ENCODE measurements around the gene CELA2B.
"Not testable (repeated sequence)": the region's sequence is repeated elsewhere in the genome, so short reads cannot be mapped to it uniquely, and the experiment has no call there.

Gene CELA2B

DNA sequence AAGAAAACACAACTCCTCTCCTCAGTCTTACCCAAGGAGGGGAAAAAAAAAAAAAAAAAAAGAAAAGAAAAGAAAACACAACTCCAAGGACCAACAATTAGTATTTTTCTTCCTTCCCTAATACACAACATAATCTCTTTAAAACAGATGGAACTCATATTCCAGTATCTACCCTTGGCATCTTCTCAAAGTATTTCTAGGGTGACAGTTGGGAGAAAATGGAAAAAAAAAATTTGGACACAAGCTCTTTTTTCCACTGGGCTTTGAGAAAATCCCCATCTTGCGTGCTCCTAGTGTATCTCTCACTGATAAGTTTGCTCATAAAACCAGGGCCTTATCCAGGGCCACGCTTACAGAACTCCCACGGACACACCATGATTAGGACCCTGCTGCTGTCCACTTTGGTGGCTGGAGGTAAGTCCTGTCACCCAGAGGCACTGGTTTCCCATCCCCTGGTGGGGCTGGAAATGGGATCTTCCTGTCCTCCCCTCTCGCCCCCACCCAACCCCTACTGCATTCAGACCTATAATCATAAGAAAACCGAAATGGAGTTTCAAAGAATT lies at the start of gene CELA2B:
CELA2B (plus strand) TSS at position 353 of the 563 bp plus-strand sequence; CDS start at position 375, 22 bp downstream.
- Histone ChIP-seq H3K4me3 (ENCODE audit: severe bottlenecking) (no peak within 1 kb of the TSS), H3K27ac (ENCODE audit: poor library complexity, severe bottlenecking) (no peak within 1 kb of the TSS), H3K4me1 (ENCODE audit: insufficient read depth, poor library complexity, severe bottlenecking) (no peaks in the 10 kb centered on the region), H3K9me3 (ENCODE audit: severe bottlenecking) (no peaks in the 10 kb centered on the region), H3K36me3 (ENCODE audit: low read depth) (no peaks in the 10 kb centered on the region), H3K27me3 (ENCODE audit: insufficient read depth, poor library complexity, severe bottlenecking) (no peaks in the 10 kb centered on the region)
- no peak for DNase-seq (ENCODE audit: low spot score)
- TF ChIP-seq, protein P1, sequence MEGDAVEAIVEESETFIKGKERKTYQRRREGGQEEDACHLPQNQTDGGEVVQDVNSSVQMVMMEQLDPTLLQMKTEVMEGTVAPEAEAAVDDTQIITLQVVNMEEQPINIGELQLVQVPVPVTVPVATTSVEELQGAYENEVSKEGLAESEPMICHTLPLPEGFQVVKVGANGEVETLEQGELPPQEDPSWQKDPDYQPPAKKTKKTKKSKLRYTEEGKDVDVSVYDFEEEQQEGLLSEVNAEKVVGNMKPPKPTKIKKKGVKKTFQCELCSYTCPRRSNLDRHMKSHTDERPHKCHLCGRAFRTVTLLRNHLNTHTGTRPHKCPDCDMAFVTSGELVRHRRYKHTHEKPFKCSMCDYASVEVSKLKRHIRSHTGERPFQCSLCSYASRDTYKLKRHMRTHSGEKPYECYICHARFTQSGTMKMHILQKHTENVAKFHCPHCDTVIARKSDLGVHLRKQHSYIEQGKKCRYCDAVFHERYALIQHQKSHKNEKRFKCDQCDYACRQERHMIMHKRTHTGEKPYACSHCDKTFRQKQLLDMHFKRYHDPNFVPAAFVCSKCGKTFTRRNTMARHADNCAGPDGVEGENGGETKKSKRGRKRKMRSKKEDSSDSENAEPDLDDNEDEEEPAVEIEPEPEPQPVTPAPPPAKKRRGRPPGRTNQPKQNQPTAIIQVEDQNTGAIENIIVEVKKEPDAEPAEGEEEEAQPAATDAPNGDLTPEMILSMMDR (IDR thresholded peaks at IDR 0.05; ENCODE audit: poor library complexity, severe bottlenecking), result no peak
- no peak for ATAC-seq (ENCODE audit: low read depth)

DNA sequence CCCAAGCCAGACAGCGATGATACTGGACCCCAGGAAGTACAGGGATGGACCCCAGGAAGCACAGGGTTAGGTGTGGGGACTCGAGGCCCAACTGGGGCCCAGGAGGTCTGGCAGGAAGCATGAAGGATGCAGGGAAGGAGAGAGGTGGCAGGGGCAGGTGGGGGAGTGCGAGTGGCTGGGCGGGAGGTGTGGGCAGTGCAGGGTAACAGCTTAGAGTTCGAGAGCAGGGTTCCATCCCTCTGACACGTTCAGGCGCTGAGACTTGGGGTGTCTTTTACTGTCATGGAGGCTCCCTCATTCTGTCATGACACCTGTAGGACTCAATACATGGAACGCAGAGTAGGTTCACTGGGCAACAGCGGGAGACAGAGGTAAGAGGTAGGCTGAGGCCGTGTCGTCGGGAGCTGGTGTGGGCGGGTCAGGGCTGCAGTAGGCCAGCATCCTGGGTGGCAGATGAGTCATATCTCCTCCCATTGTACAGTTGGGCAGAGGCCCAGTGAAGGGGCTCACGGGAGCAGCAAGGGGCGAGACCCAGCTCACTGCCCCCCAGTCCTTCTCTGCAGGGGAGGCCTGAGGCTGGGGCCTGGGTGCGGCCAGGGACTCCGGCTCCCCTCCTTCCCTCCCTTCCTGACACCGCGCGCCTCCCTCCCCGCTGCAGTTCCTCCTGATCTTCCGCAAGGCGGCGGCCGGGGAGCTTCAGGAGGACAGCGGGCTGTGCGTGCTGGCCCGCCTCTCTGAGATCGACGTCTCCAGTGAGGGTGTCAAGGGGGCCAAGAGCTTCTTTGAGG lies 49.2 kb upstream of the CELA2B start:
- DNase-seq (ENCODE audit: low spot score) (no peak), ATAC-seq (ENCODE audit: low read depth) (peak; percentile 61)
- Histone ChIP-seq H3K4me1 (ENCODE audit: insufficient read depth, poor library complexity, severe bottlenecking) (peaks cover 18% of the 10 kb centered on the region), H3K27me3 (ENCODE audit: insufficient read depth, poor library complexity, severe bottlenecking) (no peaks in the 10 kb centered on the region), H3K36me3 (ENCODE audit: low read depth) (peaks cover 58% of the 10 kb centered on the region), H3K4me3 (ENCODE audit: severe bottlenecking) (no peak overlapping the region), H3K27ac (ENCODE audit: poor library complexity, severe bottlenecking) (no peak overlapping the region), H3K9me3 (ENCODE audit: severe bottlenecking) (no peaks in the 10 kb centered on the region)
- TF ChIP-seq, protein P1 (IDR thresholded peaks at IDR 0.05; ENCODE audit: poor library complexity, severe bottlenecking), result no peak

DNA sequence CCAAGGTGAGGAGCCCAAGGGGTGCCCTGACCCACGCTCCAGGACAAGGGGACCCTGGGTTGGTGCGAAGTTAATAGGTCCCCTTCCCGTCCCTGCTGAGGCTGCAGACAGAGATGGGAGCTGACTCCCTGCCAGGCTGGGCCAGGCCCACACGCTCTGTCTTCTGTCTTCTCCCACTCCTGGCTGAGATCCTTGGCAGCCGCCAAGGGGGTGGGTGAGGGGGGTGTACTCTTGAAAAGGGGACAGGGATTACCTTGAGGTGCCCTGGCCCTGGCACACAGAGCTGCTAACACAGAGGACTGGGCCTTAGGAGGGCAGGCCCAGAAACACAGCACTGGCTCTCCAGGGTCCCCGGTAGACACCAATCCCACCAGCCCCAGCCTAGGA lies 48.6 kb upstream of the CELA2B start:
- no peak overlapping the region for H3K27ac ChIP-seq (ENCODE audit: poor library complexity, severe bottlenecking)
- peaks cover 58% of the 10 kb centered on the region for H3K36me3 ChIP-seq (ENCODE audit: low read depth)
- no peaks in the 10 kb centered on the region for H3K27me3 ChIP-seq (ENCODE audit: insufficient read depth, poor library complexity, severe bottlenecking)
- ATAC-seq (ENCODE audit: low read depth), result no peak
- H3K4me3 ChIP-seq (ENCODE audit: severe bottlenecking), result no peak overlapping the region
- TF ChIP-seq, protein P1 (IDR thresholded peaks at IDR 0.05; ENCODE audit: poor library complexity, severe bottlenecking), result no peak
- no peaks in the 10 kb centered on the region for H3K9me3 ChIP-seq (ENCODE audit: severe bottlenecking)
- no peak for DNase-seq (ENCODE audit: low spot score)
- peaks cover 18% of the 10 kb centered on the region for H3K4me1 ChIP-seq (ENCODE audit: insufficient read depth, poor library complexity, severe bottlenecking)

DNA sequence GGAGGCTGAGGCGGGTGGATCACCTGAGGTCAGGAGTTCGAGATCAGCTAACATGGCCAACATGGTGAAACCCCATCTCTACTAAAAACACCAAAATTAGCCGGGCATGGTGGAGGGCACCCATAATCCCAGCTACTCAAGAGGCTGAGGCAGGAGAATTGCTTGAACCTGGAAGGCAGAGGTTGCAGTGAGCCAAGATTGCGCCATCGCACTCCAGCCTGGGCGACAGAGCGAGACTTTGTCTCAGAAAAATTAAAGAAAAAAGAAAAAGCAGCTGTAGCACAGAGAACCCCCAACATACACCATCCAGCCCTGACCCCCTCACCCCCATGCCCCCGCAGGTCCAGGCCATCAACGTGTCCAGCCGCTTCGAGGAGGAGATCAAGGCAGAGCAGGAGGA lies 47.7 kb upstream of the CELA2B start:
- H3K36me3 ChIP-seq (ENCODE audit: low read depth), result peaks cover 56% of the 10 kb centered on the region
- not testable (repeated sequence) for H3K27me3 ChIP-seq (ENCODE audit: insufficient read depth, poor library complexity, severe bottlenecking); ATAC-seq (ENCODE audit: low read depth); H3K4me3 ChIP-seq (ENCODE audit: severe bottlenecking); H3K9me3 ChIP-seq (ENCODE audit: severe bottlenecking); H3K27ac ChIP-seq (ENCODE audit: poor library complexity, severe bottlenecking); DNase-seq (ENCODE audit: low spot score)
- H3K4me1 ChIP-seq (ENCODE audit: insufficient read depth, poor library complexity, severe bottlenecking), result peaks cover 18% of the 10 kb centered on the region

DNA sequence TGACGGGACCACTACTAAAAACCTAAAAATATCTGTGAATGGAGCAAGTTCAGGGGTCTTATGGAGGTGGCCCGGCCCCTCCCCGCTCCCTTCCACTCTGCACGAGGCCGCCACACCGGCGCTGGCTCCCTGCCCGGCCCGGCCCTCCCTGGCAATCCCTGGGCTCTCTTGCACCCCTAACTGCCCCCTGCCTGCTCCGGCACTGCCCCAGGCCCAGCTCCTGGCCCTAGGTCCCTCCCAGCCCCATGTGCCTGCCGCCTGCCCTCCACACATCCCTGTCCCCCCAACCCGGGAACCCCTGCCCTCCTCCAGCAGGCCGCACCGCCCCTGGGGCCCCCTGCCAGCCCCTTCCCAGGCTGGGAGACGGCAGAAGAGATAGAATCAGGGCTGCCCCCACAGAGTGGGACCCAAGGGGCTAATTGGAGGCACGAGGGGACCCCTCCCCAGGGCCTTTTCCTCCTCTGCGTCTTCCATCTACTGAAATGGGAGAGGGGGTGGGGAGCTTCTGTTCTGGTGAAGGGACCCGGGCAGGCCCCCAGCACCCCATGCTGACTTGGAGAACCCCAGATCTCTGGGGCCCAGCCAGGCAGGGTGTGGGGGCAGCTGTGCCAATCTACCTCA lies 47.0 kb upstream of the CELA2B start:
- Histone ChIP-seq H3K36me3 (ENCODE audit: low read depth) (peaks cover 52% of the 10 kb centered on the region), H3K27ac (ENCODE audit: poor library complexity, severe bottlenecking) (no peak overlapping the region), H3K9me3 (ENCODE audit: severe bottlenecking) (no peaks in the 10 kb centered on the region), H3K4me3 (ENCODE audit: severe bottlenecking) (no peak overlapping the region), H3K4me1 (ENCODE audit: insufficient read depth, poor library complexity, severe bottlenecking) (peaks cover 18% of the 10 kb centered on the region), H3K27me3 (ENCODE audit: insufficient read depth, poor library complexity, severe bottlenecking) (no peaks in the 10 kb centered on the region)
- ATAC-seq (ENCODE audit: low read depth), result no peak
- no peak for DNase-seq (ENCODE audit: low spot score)
- TF ChIP-seq, protein P1 (IDR thresholded peaks at IDR 0.05; ENCODE audit: poor library complexity, severe bottlenecking), result no peak

Data from RWPE2 (cell line).